Measurements from ENCODE around the gene ROCK2.

The ROCK2 gene

DNA sequence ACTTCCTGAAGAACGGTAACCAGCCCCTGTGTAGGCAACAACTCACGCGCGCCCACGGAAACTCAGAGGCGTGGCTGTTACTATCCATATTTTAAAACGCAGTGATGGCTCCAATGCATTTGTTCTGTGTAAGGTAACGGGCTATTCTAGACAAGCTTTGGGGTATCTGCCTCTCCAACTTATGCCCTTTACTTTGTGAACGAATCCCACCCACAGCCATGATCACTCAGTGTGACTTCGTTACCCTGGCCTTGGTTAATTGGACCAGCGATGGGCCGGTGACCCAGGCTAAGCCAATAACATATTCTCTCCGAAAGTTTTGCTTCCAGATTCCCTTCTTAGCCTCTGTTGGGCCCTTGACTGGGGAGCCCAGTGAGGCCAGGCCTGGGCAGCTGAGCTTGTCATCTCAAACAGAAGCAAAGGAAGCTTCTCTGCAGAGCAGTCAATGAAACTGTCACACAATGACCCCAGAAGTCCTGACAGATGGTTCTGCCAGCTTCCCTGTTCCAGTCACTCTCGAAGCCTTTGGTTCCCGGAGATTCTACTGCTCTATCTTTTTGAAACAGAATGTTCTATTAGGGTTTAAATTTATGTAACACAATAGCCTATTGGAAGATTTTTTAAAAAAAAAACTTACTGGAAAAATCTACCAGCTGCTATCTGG, 30.7 kb upstream of the ROCK2 start:
- Mint-ChIP-seq H3K9me3 (no peaks in the 10 kb centered on the region), H3K27ac (no peak overlapping the region), H3K36me3 (ENCODE audit: low read depth) (no peaks in the 10 kb centered on the region), H3K4me3 (no peak overlapping the region), H3K27me3 (ENCODE audit: low read depth) (no peaks in the 10 kb centered on the region), H3K4me1 (ENCODE audit: low read depth) (no peaks in the 10 kb centered on the region)

DNA sequence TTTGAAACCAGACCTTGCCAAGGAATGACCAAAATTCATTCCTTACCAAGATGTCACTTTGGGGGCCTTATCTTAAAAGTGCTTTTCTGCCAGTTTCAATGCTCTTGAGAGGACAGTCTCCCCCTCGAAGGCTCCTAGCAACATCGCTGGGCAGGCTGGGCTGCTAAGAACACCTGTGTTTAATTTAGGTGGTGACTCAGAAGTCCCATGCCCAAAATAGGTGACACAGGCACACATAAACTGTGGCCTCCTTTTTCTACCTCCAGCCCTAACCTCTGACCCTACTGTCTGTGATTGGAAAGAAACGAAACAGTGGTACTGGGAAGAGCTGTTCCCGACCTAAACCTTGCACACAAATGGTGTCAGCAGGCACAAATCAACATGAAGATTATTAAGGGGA, 28.7 kb upstream of the ROCK2 start:
- H3K27ac Mint-ChIP-seq = no peak overlapping the region
- H3K27me3 Mint-ChIP-seq (ENCODE audit: low read depth) = no peaks in the 10 kb centered on the region
- H3K4me3 Mint-ChIP-seq = no peak overlapping the region
- H3K4me1 Mint-ChIP-seq (ENCODE audit: low read depth) = no peaks in the 10 kb centered on the region
- no peaks in the 10 kb centered on the region for H3K36me3 Mint-ChIP-seq (ENCODE audit: low read depth)
- H3K9me3 Mint-ChIP-seq = no peaks in the 10 kb centered on the region

DNA sequence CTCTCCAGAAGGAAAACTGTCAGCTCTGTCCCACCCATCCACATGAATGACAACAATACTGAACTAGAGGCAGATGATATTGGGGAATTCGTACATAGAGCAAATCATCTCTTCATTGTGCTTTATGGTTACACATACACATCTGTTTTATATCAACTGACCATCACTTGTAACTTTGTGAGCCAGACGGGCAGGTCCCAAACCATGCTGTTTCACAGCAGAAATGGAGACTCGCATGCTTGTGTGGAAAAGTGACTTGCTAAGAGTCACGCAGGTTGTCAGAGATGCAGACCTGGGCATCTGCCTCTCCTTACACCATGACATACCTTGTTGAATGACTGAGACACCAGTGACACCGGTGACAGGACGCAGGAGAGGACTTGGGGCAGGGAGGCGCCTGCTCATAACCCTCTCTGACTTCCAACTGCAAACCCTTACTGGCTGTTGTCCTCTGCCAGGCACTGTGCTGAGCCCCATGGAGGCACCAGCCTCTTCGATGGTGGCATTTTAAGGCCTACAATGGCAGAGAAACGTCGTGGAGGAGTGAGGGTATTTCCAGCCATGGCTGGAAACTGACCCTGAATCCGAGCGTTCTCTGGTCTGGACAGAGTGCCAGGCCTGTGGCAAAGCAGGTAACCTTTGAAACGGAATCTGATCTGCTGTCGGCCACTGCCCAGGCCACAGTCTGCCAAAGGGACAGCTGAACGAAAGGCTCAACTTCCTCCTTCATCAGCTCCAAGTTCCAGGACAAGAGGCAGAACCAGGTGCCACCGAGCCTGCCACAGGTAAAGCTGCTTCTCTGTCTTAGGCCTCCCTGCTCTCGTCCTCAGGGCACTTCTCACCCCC, 26.9 kb upstream of the ROCK2 start:
- Mint-ChIP-seq H3K27ac (no peak overlapping the region), H3K27me3 (ENCODE audit: low read depth) (no peaks in the 10 kb centered on the region), H3K4me3 (no peak overlapping the region), H3K36me3 (ENCODE audit: low read depth) (no peaks in the 10 kb centered on the region), H3K4me1 (ENCODE audit: low read depth) (no peaks in the 10 kb centered on the region), H3K9me3 (no peaks in the 10 kb centered on the region)

DNA sequence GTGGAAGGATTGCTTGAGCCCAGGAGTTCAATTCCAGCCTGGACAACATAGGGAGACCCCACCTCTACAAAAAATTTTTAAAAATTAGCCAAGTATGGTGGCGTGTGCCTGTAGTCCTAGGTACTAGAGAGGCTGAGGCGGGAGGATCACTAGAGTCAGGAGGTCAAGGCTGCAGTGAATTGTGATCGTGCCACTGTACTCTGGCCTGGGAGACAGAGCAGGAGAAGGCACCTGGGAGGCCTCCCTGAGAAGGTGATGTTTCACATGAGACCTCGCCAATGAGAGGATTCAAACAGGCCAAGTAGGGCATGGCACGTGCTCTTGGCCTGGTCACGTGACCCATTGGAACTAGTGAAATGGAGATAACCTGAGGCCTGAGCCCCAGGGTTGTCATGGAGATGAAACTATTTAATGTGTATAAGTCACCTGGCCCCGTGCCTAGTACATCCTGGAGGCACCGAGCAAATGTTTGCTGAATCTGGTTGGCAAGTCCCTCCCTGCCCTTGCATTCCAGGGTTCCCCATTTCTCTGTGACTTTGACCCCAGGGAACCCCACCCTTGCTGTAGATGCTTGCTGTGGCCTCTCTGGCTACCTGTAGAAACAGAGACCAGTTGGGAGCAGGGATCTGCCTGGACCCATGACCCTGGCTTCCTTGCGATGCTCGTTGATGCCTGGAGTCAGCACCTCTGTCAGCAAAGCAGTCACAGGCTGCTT, 26.1 kb upstream of the ROCK2 start:
- no peaks in the 10 kb centered on the region for H3K36me3 Mint-ChIP-seq (ENCODE audit: low read depth)
- H3K4me1 Mint-ChIP-seq (ENCODE audit: low read depth) = no peaks in the 10 kb centered on the region
- no peak overlapping the region for H3K27ac Mint-ChIP-seq
- H3K4me3 Mint-ChIP-seq = no peak overlapping the region
- no peaks in the 10 kb centered on the region for H3K9me3 Mint-ChIP-seq
- no peaks in the 10 kb centered on the region for H3K27me3 Mint-ChIP-seq (ENCODE audit: low read depth)

DNA sequence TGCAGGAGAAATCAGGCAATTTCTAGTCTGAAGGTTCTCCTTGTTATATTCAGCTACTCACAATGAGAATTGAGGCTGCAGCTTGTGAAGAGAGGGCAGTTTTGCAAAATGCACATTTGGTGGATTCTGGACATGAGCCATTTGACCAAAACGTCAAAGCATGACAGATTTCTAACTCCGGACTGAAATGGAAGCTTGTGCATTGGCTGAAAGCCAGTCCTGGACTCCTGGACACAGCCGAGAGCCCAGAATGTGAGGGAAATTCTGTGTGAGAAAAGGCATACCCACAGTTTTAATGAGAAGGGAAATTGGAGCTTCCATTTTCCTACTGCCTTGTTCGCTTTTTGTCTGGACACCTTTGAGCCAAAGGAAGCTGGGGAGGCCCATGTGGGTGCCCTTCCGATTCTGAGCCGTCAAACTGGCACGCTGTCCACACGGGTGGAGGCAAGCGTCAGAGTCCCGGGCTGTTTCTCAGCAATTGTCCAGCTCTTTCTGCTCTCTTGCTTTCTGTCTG, 23.7 kb upstream of the ROCK2 start:
- Mint-ChIP-seq H3K36me3 (ENCODE audit: low read depth) (no peaks in the 10 kb centered on the region), H3K27me3 (ENCODE audit: low read depth) (no peaks in the 10 kb centered on the region), H3K27ac (no peak overlapping the region), H3K9me3 (no peaks in the 10 kb centered on the region), H3K4me3 (no peak overlapping the region), H3K4me1 (ENCODE audit: low read depth) (no peaks in the 10 kb centered on the region)

DNA sequence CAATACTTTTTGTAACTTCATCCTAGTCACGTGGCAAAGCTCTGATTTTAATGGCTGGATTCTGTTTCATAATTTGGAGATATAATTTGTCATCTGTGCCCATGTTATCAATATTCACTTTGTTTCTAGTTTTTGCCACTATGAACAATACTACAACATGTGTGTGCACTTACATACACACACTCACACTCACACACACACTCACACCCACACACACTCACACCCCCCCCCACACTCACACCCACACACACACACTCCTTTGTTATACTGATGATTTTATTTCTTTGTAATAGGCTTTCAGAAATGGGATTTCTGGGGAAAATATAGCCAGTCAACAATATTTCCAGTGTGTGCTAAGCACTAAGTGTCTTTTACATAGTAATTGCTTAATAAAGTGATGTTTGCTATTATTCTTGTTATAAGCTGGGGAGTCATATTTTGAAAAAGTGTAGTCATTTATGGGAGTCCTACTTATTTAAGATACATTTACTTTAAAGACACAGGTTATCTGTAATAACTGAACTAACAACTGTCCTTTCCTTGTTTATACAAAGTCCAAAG, 22.8 kb upstream of the ROCK2 start:
- Mint-ChIP-seq H3K9me3 (no peaks in the 10 kb centered on the region), H3K4me3 (no peak overlapping the region), H3K4me1 (ENCODE audit: low read depth) (no peaks in the 10 kb centered on the region), H3K27me3 (ENCODE audit: low read depth) (no peaks in the 10 kb centered on the region), H3K27ac (no peak overlapping the region), H3K36me3 (ENCODE audit: low read depth) (no peaks in the 10 kb centered on the region)

DNA sequence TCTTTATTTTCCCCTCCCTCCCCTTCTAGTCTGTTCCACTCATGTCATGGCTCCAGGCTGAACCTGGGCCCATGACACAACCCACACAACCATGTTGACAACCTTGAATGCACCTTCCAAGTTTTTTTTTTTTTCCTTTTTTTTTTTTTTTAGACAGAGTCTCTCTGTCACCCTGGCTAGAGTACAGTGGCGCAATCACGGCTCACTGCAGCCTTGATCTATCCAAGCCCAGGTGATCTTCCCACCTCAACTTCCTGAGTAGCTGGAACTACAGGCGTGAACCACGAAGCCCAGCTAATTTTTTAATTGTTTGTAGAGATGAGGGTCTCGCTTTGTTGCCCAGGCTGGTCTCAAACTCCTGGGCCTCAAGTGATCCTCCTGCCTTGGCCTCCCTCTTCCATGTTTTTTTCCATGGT, 21.9 kb upstream of the ROCK2 start:
- Mint-ChIP-seq H3K27ac (no peak overlapping the region), H3K4me3 (no peak overlapping the region), H3K27me3 (ENCODE audit: low read depth) (no peaks in the 10 kb centered on the region), H3K36me3 (ENCODE audit: low read depth) (no peaks in the 10 kb centered on the region), H3K4me1 (ENCODE audit: low read depth) (no peaks in the 10 kb centered on the region), H3K9me3 (no peaks in the 10 kb centered on the region)

DNA sequence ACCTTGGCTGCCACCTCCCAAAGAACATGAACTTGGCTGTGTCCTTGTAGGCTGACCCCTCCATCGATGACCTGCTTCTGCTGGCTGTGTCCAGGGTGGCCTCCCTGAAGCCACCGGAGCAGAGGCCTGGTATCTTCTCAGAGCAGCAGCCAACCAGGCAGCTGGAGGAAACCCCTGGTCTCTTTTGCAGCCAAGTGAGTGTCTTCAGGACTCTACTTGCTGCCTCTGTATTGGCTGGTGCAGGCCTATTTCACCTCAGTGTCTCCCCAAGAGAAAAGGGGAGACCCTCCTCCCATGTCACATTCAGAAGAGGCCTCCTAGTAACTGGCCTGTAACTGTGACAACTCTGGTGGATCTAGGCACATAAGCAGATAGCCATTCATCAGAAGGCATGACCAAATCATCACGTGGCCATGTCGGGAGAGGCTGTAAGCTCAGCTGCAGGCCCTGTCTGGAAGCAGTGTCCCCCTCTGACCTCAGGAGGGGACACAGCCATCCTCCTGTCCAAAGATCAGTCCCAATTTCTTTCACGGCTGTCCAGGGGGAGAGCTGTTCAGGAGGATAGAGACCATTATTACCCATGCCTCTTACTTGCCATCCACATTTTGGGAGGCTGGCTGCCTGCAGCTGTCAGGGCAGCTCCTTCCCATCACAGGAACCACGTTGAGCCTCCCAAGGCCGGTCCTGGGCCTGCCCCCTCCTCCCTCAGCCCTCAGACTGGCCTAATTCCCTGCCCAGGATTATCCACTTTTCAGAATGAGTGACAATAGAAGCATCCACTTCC, 20.9 kb upstream of the ROCK2 start:
- Mint-ChIP-seq H3K9me3 (no peaks in the 10 kb centered on the region), H3K4me1 (ENCODE audit: low read depth) (no peaks in the 10 kb centered on the region), H3K36me3 (ENCODE audit: low read depth) (no peaks in the 10 kb centered on the region), H3K4me3 (no peak overlapping the region), H3K27me3 (ENCODE audit: low read depth) (no peaks in the 10 kb centered on the region), H3K27ac (no peak overlapping the region)

DNA sequence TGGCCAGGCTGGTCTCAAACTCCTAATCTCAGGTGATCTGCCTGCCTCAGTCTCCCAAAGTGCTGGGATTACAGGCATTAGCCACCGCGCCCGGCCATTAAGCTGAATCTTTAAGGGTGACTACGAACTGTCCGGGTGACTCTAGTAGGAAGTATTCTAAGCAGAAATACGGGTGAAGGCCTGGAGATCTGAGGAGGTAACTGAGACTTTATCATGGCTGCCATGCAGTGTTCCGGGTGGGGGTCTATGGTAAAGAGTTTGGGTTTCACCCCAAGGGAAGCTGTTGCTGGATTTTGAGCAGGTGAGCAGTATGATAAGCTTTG, 20.1 kb upstream of the ROCK2 start:
- Mint-ChIP-seq H3K9me3 (no peaks in the 10 kb centered on the region), H3K27me3 (ENCODE audit: low read depth) (no peaks in the 10 kb centered on the region), H3K27ac (no peak overlapping the region), H3K36me3 (ENCODE audit: low read depth) (no peaks in the 10 kb centered on the region), H3K4me3 (no peak overlapping the region), H3K4me1 (ENCODE audit: low read depth) (no peaks in the 10 kb centered on the region)

DNA sequence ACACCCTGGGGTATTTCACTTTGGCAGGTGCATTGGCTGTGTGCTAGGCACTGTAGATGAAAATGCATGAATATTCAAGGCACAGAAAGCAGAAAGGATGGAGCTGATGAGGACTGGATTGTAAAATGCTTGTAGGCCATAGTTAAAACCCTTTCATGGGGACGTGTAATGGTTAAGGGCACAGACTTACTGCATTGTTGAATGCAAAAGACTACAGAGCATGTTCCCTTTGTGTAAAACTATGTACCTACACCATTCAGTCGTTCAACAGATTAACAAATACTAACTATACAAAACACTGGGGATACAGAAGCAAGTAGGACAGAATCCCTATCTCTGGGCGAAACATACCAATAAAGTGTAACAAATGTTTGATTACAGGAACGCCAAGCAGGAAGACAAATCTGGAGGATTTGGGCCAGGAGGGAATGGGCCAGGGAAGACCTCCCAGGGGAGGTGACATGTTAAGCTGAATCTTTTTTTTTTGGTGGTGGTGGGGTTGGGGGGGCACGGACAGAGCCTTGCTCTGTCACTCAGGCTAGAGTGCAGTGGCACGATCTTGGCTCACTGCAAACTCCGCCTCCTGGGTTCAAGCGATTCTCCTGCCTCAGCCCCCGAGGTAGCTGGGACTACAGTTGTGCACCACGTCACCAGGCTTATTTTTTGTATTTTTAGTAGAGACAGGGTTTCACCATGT, 19.6 kb upstream of the ROCK2 start:
- Mint-ChIP-seq H3K27me3 (ENCODE audit: low read depth) (no peaks in the 10 kb centered on the region), H3K36me3 (ENCODE audit: low read depth) (no peaks in the 10 kb centered on the region), H3K4me3 (no peak overlapping the region), H3K9me3 (no peaks in the 10 kb centered on the region), H3K4me1 (ENCODE audit: low read depth) (no peaks in the 10 kb centered on the region), H3K27ac (no peak overlapping the region)

DNA sequence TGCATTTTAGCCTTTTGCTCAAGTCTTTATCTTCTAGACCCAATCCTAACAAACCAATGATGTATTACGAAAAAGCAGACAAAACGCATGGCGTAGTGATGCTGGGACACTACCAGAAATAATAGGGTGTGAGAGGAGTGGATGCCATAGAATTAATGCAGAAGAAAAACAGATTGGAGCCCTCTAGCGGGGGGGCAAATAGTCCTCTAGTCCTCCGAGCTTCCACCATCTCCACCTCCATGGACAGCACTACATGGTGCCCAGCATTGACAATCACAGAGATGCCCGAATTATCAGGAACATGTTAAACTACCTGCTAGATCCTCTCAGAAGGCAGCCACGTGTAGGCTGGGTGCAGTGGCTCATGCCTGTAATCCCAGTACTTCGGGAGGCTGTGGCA, 15.4 kb upstream of the ROCK2 start:
- Mint-ChIP-seq H3K9me3 (no peaks in the 10 kb centered on the region), H3K27ac (no peak overlapping the region), H3K36me3 (ENCODE audit: low read depth) (no peaks in the 10 kb centered on the region), H3K27me3 (ENCODE audit: low read depth) (peaks cover 8% of the 10 kb centered on the region), H3K4me3 (no peak overlapping the region), H3K4me1 (ENCODE audit: low read depth) (no peaks in the 10 kb centered on the region)

DNA sequence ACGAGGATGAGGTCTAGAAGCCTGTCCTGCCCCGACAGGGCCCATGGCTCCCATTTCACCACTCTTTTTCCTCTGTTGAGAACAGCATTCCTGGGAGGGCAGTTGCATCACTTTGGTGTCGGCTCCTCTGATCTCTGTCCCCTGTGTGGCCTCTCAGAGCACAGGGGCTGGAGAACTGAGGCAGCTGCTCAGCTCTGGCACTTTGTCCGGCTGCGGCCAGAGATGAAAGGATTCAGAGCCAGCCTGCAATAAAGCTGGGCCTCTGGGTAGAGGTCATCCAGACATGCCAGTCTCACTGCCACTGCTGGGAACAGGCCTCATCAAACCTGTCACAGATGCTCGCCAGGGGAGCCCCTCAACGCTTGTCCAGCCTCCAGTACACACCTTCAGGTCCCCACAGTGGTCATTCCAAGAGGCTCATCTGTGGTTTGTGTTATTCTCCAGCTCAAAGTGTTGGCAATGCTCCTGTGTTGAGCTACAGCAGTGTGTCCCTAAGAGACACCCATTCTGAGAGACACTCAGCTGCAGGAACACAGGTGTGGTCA, 13.1 kb upstream of the ROCK2 start:
- Mint-ChIP-seq H3K27ac (no peak overlapping the region), H3K4me1 (ENCODE audit: low read depth) (no peaks in the 10 kb centered on the region), H3K36me3 (ENCODE audit: low read depth) (no peaks in the 10 kb centered on the region), H3K4me3 (no peak overlapping the region), H3K9me3 (no peaks in the 10 kb centered on the region), H3K27me3 (ENCODE audit: low read depth) (peaks cover 9% of the 10 kb centered on the region)

DNA sequence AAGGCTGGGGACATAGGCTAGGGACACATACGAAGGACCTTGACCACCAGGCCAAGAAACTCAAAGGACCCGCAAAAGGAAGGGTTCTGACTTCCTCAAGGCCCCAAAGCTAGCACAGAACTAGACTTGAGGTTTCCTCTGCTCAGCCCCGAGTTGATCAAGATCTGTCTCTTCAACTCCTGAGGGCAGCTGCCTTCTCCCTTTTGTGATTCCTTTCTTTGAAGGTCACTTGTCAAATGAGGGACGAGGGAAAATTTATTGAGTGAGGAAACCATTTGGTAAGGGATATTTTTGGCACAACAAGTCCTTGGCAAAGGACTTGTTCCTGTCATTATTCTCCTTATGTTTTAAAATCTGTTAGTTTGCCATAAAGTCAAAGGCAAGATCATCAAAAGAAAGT, 12.3 kb upstream of the ROCK2 start:
- Mint-ChIP-seq H3K4me3 (no peak overlapping the region), H3K27ac (no peak overlapping the region), H3K27me3 (ENCODE audit: low read depth) (peaks cover 15% of the 10 kb centered on the region), H3K36me3 (ENCODE audit: low read depth) (no peaks in the 10 kb centered on the region), H3K4me1 (ENCODE audit: low read depth) (no peaks in the 10 kb centered on the region), H3K9me3 (no peaks in the 10 kb centered on the region)
